ENCODE data around the gene KCNJ15.
"Not testable (repeated sequence)": the region's sequence is repeated elsewhere in the genome, so short reads cannot be mapped to it uniquely, and the experiment has no call there.

KCNJ15 gene

DNA sequence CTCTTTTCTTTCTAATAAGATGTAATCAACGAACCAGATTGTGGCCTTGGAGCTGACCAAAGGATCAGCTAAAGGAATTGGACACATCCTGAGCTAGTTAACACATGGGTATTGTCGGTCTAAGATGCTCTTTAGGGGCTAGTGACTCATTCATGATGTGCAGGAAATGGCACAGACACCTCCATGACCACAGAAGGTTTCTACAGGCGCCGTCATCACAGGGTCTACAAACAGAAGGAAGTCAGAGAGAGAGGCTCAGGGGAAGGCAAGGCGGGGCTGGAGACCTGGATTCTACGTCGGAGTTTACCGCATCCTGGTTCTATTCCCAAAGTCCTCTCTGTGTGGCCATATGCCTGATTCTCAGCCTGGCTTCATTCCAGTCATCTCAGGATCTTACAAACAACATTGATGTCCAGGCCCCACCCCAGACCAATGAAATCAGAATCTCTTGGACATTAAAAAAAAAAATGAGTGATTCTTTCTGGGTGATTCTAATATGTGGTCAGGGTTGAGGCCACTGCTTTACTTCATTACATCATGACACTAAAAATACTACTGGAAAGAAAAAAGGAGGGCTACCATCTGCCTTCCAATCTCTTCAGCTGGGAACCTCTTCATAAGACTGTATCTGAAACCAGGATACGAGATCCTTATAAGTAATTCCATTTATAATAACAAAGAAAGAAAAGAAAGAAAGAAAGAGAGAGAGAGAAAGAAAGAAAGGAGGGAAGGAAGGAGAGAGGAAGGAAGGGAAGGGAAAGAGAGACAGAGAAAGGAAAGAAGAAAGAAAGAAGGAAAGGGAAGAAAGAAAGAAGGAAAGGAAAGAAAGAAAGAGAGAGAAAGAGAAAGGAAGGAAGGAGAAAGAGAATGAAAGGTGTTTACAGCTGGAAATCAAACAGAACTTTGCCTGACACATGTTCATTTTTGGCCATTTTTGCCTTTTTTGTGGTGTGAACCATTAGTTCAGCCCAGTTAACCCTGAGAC, 11.6 kb upstream of the KCNJ15 start:
- peak; percentile 30 to 57 for DNase-seq (ENCODE audit: low read depth in 2 of 2)

DNA sequence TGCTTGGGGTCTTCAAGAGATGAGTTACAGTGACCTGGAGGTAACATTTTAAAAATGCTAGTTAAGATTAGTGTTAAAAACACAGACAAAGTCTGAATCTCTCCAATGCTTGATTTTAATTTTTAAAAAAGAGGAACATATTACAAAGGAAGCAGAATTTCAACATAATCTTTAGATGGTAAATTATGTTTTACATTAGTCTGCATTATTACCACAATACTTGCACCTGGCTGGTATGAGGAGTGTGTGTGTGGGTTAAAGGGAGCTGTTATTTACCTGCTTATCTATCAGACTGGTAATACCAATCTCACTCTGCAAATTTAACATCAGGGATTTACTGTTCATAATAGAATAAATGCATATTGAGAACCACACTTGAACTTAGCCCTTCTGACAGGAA, 10.3 kb upstream of the KCNJ15 start:
- no peak for DNase-seq (ENCODE audit: low read depth in 2 of 2)

DNA sequence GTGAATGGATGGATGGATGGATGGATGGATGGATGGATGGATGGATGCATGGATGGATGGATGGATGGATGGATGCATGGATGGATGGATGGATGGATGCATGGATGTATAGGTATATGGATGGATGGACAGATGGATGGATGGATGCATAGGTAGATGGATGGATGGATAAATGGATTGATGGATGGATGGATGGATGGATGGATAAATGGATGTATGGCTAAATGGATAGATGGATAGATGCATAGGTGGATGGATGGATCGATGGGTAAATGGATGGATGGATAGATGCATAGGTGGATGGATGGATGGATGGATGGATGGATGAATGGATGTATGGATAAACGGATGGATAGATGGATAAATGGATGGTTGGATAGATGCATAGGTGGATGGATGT, 9.7 kb upstream of the KCNJ15 start:
- not testable (repeated sequence) for DNase-seq (ENCODE audit: low read depth in 2 of 2)

DNA sequence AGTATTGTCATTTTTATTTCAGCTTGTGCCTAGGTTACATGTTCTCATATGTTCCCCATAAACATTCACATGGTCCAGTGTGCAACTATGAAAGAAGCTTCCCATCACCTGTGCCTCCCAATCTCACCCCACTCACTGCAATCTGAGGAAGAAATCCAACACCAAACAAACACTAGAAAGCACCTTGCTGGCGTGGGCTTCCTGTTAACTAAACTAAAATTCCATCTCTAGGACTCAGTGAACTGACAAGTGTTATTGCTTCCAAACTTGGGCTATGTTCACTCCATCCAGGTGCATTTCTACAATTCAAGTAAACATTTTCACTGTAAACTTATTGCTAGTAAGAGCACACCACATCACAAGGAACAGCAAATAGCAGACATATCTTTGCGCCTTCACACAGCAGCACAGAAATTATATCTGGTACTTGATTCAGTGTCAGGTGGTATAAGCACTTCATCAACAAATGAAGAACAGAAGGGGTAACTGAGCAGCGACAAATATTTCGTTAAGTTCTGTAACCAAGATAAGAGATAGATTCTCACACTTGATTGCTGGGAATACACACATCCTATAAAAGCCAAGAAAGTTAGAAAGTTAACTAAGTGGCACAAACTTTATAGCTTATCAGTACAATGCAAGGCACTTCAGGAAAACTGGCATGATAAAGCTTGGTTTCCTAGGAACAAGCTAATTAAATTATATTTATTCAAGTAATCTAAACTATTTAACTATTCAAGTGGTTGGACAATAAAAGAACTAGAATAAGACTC, 8.9 kb upstream of the KCNJ15 start:
- no peak for DNase-seq (ENCODE audit: low read depth in 2 of 2)

DNA sequence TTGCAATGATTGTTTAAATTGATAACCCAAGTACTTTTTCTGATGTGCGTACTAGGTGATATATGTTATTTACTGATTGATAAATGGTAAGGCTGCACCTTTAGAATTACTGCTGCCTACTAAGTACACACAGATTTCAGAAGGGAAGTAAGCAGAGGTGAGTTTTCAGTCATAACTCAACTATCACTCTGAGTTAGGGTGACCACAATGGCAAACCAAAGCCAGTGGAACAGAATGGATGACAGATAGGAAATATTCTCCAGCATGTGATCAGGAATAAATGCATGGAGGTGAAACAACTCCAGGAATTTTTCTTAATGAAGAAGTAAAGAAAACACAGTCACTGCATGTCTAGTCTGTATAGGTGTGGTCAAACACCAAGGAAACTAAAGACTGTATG, 7.5 kb upstream of the KCNJ15 start:
- no peak for DNase-seq (ENCODE audit: low read depth in 2 of 2)

DNA sequence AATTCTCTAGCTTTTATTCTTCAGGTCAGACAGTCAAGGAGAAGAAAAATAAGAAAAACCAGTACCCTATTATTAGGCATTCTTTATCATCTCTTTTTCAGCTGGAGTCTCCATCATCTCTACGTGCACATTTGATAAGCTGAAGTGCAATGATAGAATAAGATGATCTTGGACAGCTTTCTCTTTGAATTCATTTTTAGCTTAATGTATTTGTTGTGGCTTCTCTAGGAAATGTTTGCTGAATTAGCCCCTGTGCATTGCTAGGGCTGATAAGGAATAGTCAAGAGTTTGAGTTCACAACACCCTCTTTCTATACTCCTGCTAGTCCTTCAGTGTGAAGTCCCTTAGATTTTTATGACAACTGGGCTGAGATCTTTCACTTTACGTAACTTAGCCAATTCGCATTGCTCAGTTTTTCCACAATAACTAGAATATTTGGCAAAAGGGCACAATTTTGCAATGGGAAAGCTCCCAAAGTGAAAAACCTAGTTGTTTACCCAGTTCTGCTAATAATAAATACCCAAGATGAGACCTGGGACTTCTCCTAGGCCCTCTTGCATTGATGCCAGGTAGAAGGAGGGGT, 7.0 kb upstream of the KCNJ15 start:
- no peak for DNase-seq (ENCODE audit: low read depth in 2 of 2)

DNA sequence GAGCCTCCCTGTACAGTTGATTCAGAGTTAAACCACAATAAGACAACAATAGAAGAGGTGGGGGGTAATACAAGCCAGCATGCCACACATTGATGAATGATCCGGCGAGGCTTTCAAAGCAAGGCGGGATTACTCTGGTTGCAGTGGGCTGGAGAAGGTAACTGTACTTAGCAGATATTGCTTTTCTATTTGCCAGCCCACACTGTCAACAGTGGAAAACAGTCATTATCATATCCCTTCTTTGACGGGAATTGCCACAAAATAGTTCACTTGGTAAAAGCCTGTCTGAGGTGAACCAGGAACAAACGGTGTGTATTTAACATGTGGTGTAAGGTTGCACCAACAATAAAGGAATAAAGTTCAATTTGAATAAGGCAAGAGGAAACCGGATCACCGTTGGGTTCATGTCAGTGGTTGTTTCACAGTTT, 5.8 kb upstream of the KCNJ15 start:
- DNase-seq (ENCODE audit: low read depth in 2 of 2): no peak

DNA sequence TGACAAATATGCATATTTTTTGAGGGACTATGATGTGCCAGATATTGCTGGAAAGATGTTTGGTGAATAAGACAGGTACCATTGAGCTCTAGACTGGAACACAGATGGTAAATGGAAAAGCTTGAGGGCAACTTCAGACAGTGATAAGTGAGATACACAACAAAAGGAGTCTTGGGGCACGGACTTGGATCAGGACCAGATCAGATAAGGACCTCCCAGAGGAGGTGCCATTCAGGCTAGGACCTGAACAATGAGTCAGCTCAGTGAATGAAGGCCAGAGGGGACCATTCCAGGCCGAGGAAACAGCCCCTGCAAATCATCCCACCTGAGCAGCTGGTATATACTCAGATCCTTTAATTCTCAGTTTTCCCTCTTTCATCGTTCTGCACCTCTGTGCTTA, 1.8 kb upstream of the KCNJ15 start:
- no peak for DNase-seq (ENCODE audit: low read depth in 2 of 2)

DNA sequence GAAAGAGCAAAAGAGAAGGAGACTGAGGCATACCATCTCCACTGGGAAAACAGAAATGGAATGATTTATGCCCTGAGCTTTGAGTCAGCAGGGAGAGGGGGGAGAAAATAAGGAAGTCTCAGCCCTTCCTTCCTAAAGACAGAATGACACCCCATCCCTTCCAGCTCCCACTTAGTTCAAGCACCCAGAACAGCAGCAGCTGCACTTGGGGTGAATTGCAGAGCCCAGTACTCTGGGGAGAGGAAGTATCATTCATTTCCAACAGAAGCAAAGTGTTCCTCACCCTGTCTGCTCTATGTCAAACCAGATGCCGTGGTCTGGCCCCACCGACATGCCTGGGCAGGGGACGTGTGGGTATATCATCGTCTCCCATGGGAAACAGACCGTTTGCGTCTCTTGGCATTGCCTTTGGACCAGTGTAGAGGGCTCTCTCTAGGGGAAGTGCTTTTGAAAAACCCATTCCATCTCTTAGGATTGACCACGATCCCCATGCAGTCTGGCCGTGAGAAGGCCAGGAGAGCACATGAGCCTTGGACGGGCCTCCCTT, 1.1 kb upstream of the KCNJ15 start:
- no peak for DNase-seq (ENCODE audit: low read depth in 2 of 2)

DNA sequence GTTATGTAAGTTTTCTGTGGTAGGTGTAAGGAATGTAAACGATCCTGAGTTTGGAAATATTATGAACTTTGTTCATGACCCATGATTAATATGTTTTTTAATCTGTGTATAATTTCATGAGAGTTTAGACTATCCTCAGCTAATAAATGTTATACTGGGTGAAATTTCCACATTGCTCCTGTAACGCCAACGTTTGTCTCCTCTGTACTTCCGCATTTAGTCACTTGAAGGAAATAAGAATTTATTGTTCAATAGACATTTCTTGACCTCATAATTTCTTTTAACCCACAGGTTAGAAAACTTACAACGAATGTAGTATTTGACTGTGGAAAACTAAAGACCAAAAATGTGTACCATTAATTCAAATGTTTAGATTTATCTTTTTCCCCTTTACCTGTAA, 876 bp downstream of the KCNJ15 start:
- no peak for DNase-seq (ENCODE audit: low read depth in 2 of 2)

DNA sequence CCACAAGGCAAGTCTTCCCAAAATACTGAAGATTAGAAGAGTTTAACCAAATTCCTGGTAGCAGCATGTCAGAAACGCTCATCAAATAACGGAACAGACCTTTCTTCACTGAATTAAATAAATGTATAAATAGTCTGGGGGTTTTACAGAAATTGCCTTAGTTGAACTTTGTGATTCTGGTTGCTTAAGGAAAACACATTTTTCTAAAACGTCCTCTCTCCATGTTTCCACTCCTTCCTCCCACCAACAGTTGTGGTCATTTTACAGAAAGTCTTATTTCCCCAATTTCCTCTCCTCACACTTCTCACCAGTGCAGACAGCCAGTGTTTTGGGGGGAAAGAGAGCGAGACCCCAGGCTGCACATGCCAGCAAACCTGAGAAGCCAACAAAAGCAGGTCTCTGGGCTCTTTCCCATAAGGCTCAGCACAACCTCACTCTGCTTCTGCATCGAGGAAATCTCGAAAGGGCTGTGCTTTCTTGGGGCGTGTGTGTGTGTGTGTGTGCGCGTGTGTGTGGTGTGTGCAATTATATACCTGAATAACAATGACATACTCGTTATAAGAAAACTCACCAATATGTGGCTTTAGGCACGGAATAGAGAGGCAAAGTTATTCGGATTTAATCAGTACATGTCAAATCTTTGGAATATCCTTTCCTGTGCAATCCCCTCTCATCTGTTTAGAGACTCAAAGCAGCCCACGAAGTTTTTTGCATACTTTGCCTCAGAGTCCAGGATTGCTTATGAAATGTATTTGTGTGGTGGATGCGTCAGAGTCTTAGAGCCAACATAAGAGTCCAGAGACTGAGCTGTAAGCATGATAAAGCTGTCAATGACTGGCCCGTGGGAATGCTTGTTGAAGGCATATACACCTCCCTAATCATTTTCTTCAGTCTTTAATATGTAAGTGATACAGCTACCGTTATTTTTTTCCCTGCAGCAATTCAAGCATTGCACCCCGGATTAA, 2.0 kb downstream of the KCNJ15 start:
- no peak for DNase-seq (ENCODE audit: low read depth in 2 of 2)

DNA sequence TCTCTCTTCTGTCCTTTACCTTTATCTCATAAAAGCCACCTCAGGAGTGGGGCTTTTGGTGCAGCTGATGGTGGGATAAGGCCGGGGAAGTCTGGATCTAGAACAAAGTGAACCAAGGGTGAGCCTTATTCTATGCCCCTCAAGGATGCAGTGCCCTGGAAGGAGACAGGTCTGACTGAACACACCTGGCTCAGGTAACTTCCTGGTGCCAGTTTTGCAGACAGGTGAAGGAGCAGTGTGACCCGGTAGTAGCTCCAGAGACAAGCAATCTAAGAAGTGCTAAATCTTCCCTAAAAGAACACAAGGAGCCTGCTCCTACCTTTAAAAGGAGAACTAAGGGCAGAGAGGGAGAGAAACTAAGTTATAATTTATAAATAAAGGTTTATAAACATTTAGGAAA, 2.9 kb downstream of the KCNJ15 start:
- DNase-seq (ENCODE audit: low read depth in 2 of 2): no peak

DNA sequence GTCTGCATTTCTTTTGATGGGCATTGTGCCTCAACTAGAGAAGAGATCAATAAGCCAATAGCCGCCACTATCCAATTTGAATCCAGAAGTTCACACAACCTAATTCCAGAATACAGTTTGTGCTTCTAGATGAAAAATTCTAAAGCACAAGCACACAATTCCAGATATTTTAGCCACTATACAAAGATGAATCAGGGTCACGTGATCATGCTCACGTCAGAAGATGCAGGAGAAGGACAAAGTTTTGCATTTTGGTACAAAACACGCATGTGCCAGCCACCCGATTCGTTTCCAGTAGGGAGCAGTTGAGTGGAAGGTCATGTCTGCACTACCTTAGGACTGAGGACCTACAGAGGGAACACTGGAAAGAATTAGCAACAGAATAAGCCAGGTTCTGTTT, 3.6 kb downstream of the KCNJ15 start:
- no peak for DNase-seq (ENCODE audit: low read depth in 2 of 2)

DNA sequence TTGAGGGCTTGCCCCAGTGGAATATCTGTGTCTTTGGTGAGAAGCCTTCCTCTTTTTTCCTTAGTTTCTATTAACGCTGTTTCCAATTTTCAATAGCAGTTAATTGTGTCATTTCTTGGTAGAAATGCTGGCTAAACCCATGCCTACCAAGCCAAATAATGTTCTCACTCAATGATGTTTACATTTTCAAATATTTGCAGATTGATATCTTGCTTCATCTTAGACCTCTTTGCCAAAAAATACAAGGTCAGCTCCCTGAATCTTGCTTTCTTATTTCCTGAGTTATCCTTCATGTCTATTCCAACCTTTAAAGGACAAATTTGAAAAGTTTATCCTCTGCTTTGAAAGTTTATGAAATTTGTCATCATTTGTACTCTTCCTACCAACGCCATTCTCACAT, 5.1 kb downstream of the KCNJ15 start:
- DNase-seq (ENCODE audit: low read depth in 2 of 2): no peak

DNA sequence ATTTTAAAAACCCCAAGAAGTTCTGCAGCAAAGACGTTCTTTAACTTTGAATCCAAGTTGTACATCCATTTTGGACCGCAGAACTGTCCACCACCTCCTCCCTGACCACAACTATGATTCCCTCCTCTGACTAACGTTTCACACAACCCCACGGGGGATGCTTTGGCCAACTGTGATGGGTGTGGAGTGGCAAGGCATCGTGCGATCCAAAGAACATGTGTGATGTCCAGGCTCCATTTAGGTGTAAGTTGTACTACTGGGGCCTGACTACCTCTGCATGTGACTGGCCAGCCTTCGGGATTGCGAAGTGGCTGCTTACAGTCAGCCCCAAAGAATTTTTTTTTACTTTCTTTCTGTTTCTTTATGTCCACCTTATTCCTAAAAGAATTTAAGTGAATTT, 6.7 kb downstream of the KCNJ15 start:
- DNase-seq (ENCODE audit: low read depth in 2 of 2): no peak

DNA sequence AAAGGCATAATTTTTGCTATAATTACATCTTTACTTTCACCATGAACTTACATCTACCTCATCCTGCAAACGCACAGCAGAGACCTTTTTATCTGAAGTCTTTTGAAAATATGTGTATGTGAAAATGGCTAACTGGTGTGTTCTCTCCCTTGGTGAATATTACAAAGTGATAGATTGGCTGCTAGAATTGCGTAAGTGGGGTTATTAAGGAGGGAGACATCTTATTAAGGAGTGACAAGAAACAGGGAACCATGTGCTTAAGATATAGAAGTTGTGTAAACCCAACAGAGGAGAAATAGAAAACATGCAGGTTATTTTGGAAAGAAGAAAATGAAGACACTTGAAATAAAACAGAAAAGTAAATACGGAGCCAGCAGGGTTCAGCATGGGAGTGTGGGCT, 7.8 kb downstream of the KCNJ15 start:
- no peak for DNase-seq (ENCODE audit: low read depth in 2 of 2)

DNA sequence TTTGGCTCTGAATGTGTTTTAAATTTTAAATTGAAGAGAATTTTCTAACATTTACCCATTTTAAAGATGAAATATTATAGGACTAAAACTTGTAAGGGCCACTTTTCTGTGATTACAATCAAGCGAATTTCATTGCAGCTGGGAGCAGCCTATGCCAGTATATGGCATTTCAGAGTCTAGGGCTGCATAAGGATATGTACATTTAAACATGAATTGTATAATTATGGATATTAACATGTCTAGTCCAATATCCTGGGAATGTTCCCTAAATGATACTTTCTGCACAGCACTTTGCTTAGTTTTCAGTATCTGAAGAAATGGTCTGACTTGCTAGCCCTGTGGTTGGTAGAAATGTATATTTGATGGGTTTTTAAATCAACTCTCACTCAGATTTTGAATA, 8.4 kb downstream of the KCNJ15 start:
- no peak for DNase-seq (ENCODE audit: low read depth in 2 of 2)

DNA sequence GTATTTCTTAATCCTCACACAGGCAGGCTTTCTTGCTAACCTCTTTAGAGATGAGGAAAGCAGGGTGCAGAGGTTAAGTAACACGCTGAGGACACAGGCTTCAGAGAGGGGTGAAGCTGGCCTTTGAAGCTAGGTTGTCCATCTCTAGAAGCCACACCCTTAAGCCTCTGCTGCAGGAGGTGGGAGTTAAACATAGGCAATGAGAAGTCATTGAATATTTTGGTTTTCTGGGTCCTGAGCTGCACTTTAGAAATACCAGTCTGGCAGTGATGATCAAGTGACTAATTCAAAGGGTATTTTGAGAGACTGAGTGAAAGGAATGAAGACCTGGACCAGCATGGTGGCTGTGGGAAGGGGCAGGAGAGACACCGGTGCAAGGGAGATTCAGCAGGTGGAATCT, 9.9 kb downstream of the KCNJ15 start:
- no peak for DNase-seq (ENCODE audit: low read depth in 2 of 2)

DNA sequence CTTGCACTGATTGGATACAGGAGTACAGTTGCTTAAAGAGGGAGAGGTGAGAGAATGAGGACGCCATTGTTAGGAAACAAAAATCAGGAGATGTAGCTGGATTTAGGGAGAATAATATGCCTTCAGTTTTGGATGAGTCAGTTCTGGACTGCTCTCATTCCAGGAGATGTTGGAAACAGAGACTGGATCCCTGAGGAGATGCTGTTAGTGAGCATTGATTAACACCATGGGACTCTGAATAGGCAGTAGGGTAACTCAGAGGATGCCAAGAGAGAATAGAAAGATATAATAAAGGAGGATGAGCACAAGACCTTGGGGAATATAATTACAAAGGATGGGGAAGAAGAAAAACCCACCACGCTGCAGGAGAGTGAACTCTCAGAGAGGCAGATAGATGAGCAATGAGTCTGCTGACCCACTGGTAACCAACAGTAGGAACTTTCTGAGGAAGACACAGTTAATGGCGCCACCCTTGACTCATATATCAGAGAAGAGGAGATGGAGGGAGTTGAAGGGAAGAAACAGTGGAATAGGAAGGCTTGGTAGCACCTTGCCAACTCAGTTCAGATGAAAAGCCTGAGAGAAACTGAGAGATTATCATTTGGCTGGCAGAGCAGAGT, 10.5 kb downstream of the KCNJ15 start:
- DNase-seq (ENCODE audit: low read depth in 2 of 2): no peak

DNA sequence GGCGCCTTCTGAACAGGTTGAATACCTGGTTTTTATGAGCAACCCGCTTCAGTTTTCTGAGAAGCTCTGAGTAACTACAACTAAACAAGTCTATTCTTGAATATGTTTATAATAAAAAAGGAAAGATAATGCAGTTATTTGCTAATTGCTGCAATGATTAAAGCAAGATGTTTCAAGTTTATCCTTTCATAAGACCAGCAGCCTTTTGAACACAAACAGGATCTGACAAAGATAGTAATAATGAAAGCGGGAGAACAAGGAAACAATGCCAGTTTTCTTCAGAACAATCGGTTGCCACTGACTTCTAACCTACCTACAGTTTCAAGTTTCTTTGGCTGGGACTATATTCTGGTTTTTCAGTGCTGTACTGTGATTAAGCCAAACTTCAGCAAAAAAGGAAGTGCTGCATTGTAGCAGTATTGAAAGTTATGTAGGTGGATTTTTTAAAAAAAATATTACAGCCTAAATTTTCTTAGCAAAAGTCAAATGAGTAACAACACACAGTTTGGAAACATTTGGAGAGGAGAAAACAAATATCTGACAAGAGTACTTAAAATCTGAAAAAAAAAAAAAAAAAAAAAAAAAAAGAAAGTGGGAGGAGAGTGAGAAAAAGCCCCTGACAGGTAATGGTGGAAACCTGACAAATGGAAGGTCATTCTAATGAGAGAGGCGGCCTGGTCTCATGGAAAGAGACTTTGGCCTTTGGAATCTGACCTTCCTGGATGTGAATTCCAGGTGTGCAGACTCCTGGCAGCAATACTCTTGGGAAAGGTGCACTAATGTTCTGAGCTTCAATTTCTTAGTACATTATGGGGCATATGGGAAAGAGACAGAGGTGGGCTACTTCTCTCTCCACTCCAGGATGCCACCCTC, 11.4 kb downstream of the KCNJ15 start:
- no peak for DNase-seq (ENCODE audit: low read depth in 2 of 2)

Data from stimulated activated CD4-positive, alpha-beta T cell treated with anti-CD3 and anti-CD28 coated beads, Interleukin-4, amount 100 ng/mL, for 48 hours (primary cell).